ENCODE results near the gene USP12.
"Not testable (repeated sequence)": the region's sequence is repeated elsewhere in the genome, so short reads cannot be mapped to it uniquely, and the experiment has no call there.

GRCh38 chr13:27217791-27218190 lies 46.2 kb upstream of the USP12 start:
- TF ChIP-seq POLR2A, CTCF (IDR thresholded peaks at IDR 0.05): not testable (repeated sequence)
